K562 (cell line): ENCODE measurements around the gene PTCRA. TPM values are rescaled to one million over a fixed set of nuclear protein-coding genes. Genes with fewer than 3 reads are reported as not detected.
A peak's percentile ranks its signal among the peaks of the same experiment; 100 is the strongest.

Experiments
- ATAC-seq: fragments of 200-7000 bp; cut with Tn5 transposase; 3 replicates; pipeline ENCODE4 v1.9.1; 2020; ENCODE audit warnings: moderate library complexity
- BruUV-seq: library from RNA; stranded (reverse); fragments of 400-500 nt; replicated peaks from 2 replicates; lab custom pipeline; 2021; lab: Mats Ljungman, UMichigan
- CTCF ChIA-PET: fragments of 300-600 bp; formaldehyde crosslinking; extraction: SDS; loops from one replicate; lab custom pipeline; 2021; ENCODE audit warnings: low intra/inter-chr PET ratio; lab: Yijun Ruan, JAX
- POLR2A ChIA-PET: fragments of 300-600, 350-650 bp; sonication (Branson Sonifier 250); formaldehyde crosslinking; extraction: SDS; loops from one replicate; lab custom pipeline; 2021; ENCODE audit warnings: antibody characterized with exemption, inconsistent platforms; lab: Yijun Ruan, JAX
- DNase-seq, 4 experiments: peaks; one replicate each; pipeline versions ENCODE4 v3.0.0 to v3.0.0-alpha.2; 2011 to 2018; ENCODE audit warnings: low spot score in 3 of 4, mixed read lengths in 3 of 4; ENCODE audit errors: extremely low read depth in 1 of 4
- FAIRE-seq: peaks from 2 replicates; lab custom pipeline; 2011; peaks lifted over from hg19 to GRCh38; lab: Jason Lieb, UNC
- H2AFZ ChIP-seq: 2 replicates; pipeline ENCODE4 v1.6.0; 2011; ENCODE audit warnings: low read depth, low read length, control low read depth, inconsistent platforms
- H3K27ac ChIP-seq: fragments of 200-600 bp; 3 replicates; pipeline ENCODE4 v1.8.0; 2011; ENCODE audit warnings: low read depth, mild to moderate bottlenecking, control low read depth, inconsistent platforms, low read length, moderate library complexity, mixed read lengths; ENCODE audit errors: extremely low read depth
- H3K27me3 ChIP-seq, 2 experiments: fragments of 300-600 bp in 1 of 2; 2 replicates in 1 of 2; 3 replicates in 1 of 2; pipeline versions ENCODE4 v1.6.0 to v1.8.0; 2011; ENCODE audit warnings: inconsistent platforms in 2 of 2, low read length in 2 of 2, mild to moderate bottlenecking in 1 of 2, mixed read lengths in 1 of 2, moderate library complexity in 1 of 2; ENCODE audit not compliant: control insufficient read depth in 2 of 2, insufficient read depth in 2 of 2
- H3K36me3 ChIP-seq: fragments of 300-600 bp; 3 replicates; pipeline ENCODE4 v1.8.0; 2011; ENCODE audit warnings: mild to moderate bottlenecking, low read length, inconsistent platforms; ENCODE audit not compliant: control insufficient read depth, insufficient read depth
- H3K4me1 ChIP-seq, 2 experiments: fragments of 200-600 bp in 1 of 2; replicated peaks in 1 of 2; 2 replicates in 1 of 2; 3 replicates in 1 of 2; pipeline versions ENCODE4 v1.5.1 to v1.8.0; 2011; ENCODE audit warnings: inconsistent platforms in 2 of 2, low read length in 2 of 2, mild to moderate bottlenecking in 1 of 2, mixed read lengths in 1 of 2, moderate library complexity in 1 of 2; ENCODE audit not compliant: control insufficient read depth in 2 of 2, insufficient read depth in 2 of 2
- H3K4me2 ChIP-seq: 2 replicates; pipeline ENCODE4 v1.6.1; 2011; ENCODE audit warnings: low read length, control low read depth, inconsistent platforms, mixed read lengths; ENCODE audit not compliant: insufficient read depth
- H3K4me3 ChIP-seq: fragments of 200-600 bp; sonication (generic), shearing (Covaris generic); 2 replicates; pipeline ENCODE4 v1.5.1; 2016; ENCODE audit warnings: control low read depth, inconsistent platforms
- H3K79me2 ChIP-seq: fragments of 200-600 bp; 3 replicates; pipeline ENCODE4 v1.8.0; 2011; ENCODE audit warnings: low read length, inconsistent platforms; ENCODE audit not compliant: control insufficient read depth, insufficient read depth
- H3K9ac ChIP-seq, 2 experiments: 2 replicates each; pipeline versions ENCODE4 v1.6.0 to v1.6.1; 2011; ENCODE audit warnings: low read depth in 2 of 2, low read length in 2 of 2, control low read depth in 1 of 2, inconsistent platforms in 1 of 2, mild to moderate bottlenecking in 1 of 2, mixed read lengths in 1 of 2; ENCODE audit not compliant: insufficient read depth in 1 of 2
- H3K9me1 ChIP-seq: one replicate; pipeline ENCODE4 v1.6.0; 2011; ENCODE audit warnings: inconsistent platforms, mild to moderate bottlenecking, low read length, moderate library complexity; ENCODE audit not compliant: control insufficient read depth, insufficient read depth
- H3K9me3 ChIP-seq: replicated peaks from 2 replicates; pipeline ENCODE4 v1.5.1; 2011; ENCODE audit warnings: low read depth, low read length, inconsistent platforms; ENCODE audit not compliant: control insufficient read depth, insufficient read depth
- H4K20me1 ChIP-seq: replicated peaks from 2 replicates; pipeline ENCODE4 v1.6.1; 2011; ENCODE audit warnings: low read length, inconsistent platforms, mixed read lengths; ENCODE audit not compliant: control insufficient read depth, insufficient read depth
- CREB1 ChIP-seq, 2 experiments: sonication (generic) in 1 of 2; formaldehyde crosslinking in 1 of 2; IDR thresholded peaks; 2 replicates each; pipeline versions ENCODE4 v1.6.1 to v1.8.0; 2012 to 2022; ENCODE audit warnings: inconsistent platforms in 1 of 2, mild to moderate bottlenecking in 1 of 2, missing genetic modification reagents in 1 of 2, moderate library complexity in 1 of 2
- MAFF ChIP-seq: IDR thresholded peaks from 2 replicates; pipeline ENCODE4 v1.6.1; 2012; ENCODE audit warnings: low read length, improper control_type of control experiment
- MEF2D ChIP-seq: conservative IDR thresholded peaks from 2 replicates; pipeline ENCODE4 v1.6.1; 2016; ENCODE audit warnings: low read depth, missing genetic modification characterization, missing compliant biosample characterization
- RBM22 ChIP-seq: fragments of 200-400 bp; formaldehyde crosslinking; IDR thresholded peaks from 2 replicates; pipeline ENCODE4 v1.6.1; 2018; ENCODE audit warnings: low read length, low read depth; ENCODE audit not compliant: poor library complexity, severe bottlenecking
- RBM25 ChIP-seq: fragments of 200-400 bp; formaldehyde crosslinking; IDR thresholded peaks from 2 replicates; pipeline ENCODE4 v1.6.1; 2018; ENCODE audit warnings: low read length, low read depth, moderate library complexity; ENCODE audit not compliant: severe bottlenecking
- SMC3 ChIP-seq: conservative IDR thresholded peaks from 2 replicates; pipeline ENCODE4 v1.6.1; 2011; ENCODE audit warnings: low read depth, low read length, improper control_type of control experiment; ENCODE audit not compliant: insufficient read depth
- SPI1 ChIP-seq: IDR thresholded peaks from 2 replicates; pipeline ENCODE4 v1.6.1; 2011; ENCODE audit warnings: low read depth, low read length, control low read depth, borderline replicate concordance
- TCF3 ChIP-seq: sonication (generic); formaldehyde crosslinking; IDR thresholded peaks from 2 replicates; pipeline ENCODE4 v1.4.0; 2020; ENCODE audit warnings: mild to moderate bottlenecking, missing genetic modification reagents
- ZNF316 ChIP-seq: fragments of 450-650 bp; IDR thresholded peaks from 2 replicates; pipeline ENCODE4 v1.6.1; 2016
- WGBS: fragments of 100-300 bp; shearing (Covaris generic); methylation state at CpG from one replicate; pipeline ENCODE4 v1.1.6; 2016; ENCODE audit warnings: low coverage, mixed read lengths; ENCODE audit not compliant: insufficient coverage; ENCODE audit errors: missing lambda C conversion rate; 5-methylcytosine and 5-hydroxymethylcytosine counted together
- in situ Hi-C: fragments of 300-500 bp; cut with MboI; formaldehyde crosslinking; loops from 4 replicates; pipeline ENCODE4 v1.15.0; 2018; ENCODE audit warnings: inconsistent platforms, mixed read lengths
- intact Hi-C: fragments of 100-400 bp; cut with micrococcal nuclease; formaldehyde crosslinking; loops from 2 replicates; pipeline ENCODE4 v1.14.2; 2022
- polyA plus RNA-seq, 8 experiments: library from polyadenylated mRNA; depleted of rRNA in 4 of 8; stranded (reverse) in 5 of 8; unstranded in 3 of 8; fragments of >200 nt; fragmentation: Nextera tagmentation in 2 of 8; fragmentation: Illumina TruSeq in 1 of 8; extraction: Ambion mirVana in 2 of 8; extraction: Trizol in 1 of 8; gene quantifications; 2 replicates each; pipeline versions ENCODE4 v1.2.1 to v1.2.3, GENCODE V29; 2011 to 2014; ENCODE audit warnings: inconsistent platforms in 1 of 8, missing spikeins in 1 of 8
- total RNA-seq, 7 experiments: library from RNA; depleted of rRNA in 6 of 7; stranded (reverse); fragments of >200 nt in 6 of 7; fragmentation: Illumina TruSeq in 2 of 7; extraction: Trizol in 2 of 7; gene quantifications; 2 replicates each; pipeline versions ENCODE4 v1.2.1 to v1.2.3, GENCODE V29; 2011 to 2021; ENCODE audit warnings: low replicate concordance in 1 of 7
- TF ChIP-seq, protein P1 (sequence below): IDR thresholded peaks from 3 replicates; pipeline ENCODE4 v1.6.1; 2011; ENCODE audit warnings: borderline replicate concordance, mild to moderate bottlenecking; ENCODE audit not compliant: insufficient read length, insufficient read depth
- TF ChIP-seq, protein P2 (sequence below): fragments of 450-650 bp; formaldehyde crosslinking; IDR thresholded peaks from 2 replicates; pipeline ENCODE4 v1.4.0; 2020; ENCODE audit warnings: mild to moderate bottlenecking, moderate library complexity
- TF ChIP-seq, protein P3 (sequence below): fragments of 450-650 bp; IDR thresholded peaks from 2 replicates; pipeline ENCODE4 v1.7.0; 2016; ENCODE audit warnings: borderline replicate concordance
- TF ChIP-seq, protein P4 (sequence below): sonication (generic); formaldehyde crosslinking; IDR thresholded peaks from 2 replicates; pipeline ENCODE4 v1.8.0; 2022; ENCODE audit warnings: mild to moderate bottlenecking, missing genetic modification reagents, borderline replicate concordance

PTCRA gene
- total and polyA plus RNA-seq, 9 of the 15 experiments (the other 6 are each of a cell fraction or from before 2014, with no cell fraction given): 0.21 TPM; not detected in 8

DNA sequence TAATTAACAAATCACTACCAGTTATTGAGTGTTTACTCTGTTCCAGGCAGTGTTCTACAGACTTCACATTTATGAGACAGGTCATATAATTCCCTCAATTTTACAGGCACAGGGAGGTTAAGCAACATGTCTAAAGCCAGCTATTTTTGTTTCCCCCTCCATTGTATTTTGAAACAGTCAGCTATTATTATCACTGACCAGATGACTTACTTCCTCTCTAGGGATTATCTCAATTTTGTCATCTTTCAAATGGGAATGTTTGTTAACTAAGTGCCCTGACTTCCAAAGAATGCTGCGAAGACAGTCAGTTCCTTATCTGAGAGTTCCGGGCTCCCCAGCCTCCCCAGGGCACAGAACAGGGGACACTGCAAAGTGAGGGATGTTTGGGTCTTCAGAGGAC, 7.8 kb downstream of the PTCRA start:
- Histone ChIP-seq H3K27me3 (no peaks in the 10 kb centered on the region), H3K36me3 (no peaks in the 10 kb centered on the region), H3K27ac (no peak overlapping the region), H4K20me1 (no peaks in the 10 kb centered on the region), H3K9me1 (no peaks in the 10 kb centered on the region), H3K4me2 (peak overlapping the region; percentile 22; the same call in 1 of the 2 replicates), H3K79me2 (no peaks in the 10 kb centered on the region), H3K9me3 (no peaks in the 10 kb centered on the region), H3K4me1 (peaks cover 16 to 19% of the 10 kb centered on the region in 2 experiments; a peak in 4 of 5 replicates), H2AFZ (peak overlapping the region; percentile 47), H3K9ac (peak overlapping the region; percentile 3 to 81; a peak in 2 of 4 replicates), H3K4me3 (no peak overlapping the region)
- intact Hi-C loops (no loop called here), in situ Hi-C loops (no loop called here)
- ChIA-PET POLR2A (interaction anchor here (0.6 kb wide), 1 partner anchor 43 kb away, joined by 3 read pairs; no protein-coding TSS in a partner anchor), CTCF (no interaction called here)
- peak; percentile 44 for FAIRE-seq
- peak in 2 of 4 experiments; percentile 48 to 49 for DNase-seq
- peak; percentile 14; the same call in 1 of the 3 replicates for ATAC-seq
- WGBS: 3% methylated on average over 2 of the region's 2 CpGs
- no TSS peak for BruUV-seq
- TF ChIP-seq, protein P1, sequence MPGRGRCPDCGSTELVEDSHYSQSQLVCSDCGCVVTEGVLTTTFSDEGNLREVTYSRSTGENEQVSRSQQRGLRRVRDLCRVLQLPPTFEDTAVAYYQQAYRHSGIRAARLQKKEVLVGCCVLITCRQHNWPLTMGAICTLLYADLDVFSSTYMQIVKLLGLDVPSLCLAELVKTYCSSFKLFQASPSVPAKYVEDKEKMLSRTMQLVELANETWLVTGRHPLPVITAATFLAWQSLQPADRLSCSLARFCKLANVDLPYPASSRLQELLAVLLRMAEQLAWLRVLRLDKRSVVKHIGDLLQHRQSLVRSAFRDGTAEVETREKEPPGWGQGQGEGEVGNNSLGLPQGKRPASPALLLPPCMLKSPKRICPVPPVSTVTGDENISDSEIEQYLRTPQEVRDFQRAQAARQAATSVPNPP: no peak
- peak; percentile 87 for TF ChIP-seq MEF2D
- peak; percentile 74; the same call in 1 of the 2 replicates for TF ChIP-seq SPI1
- peak; percentile 86 for TF ChIP-seq RBM25
- TF ChIP-seq, protein P2, sequence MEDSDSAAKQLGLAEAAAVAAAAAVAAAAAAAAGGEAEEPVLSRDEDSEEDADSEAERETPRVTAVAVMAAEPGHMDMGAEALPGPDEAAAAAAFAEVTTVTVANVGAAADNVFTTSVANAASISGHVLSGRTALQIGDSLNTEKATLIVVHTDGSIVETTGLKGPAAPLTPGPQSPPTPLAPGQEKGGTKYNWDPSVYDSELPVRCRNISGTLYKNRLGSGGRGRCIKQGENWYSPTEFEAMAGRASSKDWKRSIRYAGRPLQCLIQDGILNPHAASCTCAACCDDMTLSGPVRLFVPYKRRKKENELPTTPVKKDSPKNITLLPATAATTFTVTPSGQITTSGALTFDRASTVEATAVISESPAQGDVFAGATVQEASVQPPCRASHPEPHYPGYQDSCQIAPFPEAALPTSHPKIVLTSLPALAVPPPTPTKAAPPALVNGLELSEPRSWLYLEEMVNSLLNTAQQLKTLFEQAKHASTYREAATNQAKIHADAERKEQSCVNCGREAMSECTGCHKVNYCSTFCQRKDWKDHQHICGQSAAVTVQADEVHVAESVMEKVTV: no peak
- TF ChIP-seq ZNF316: peak; percentile 88
- no peak for TF ChIP-seq CREB1 (IDR thresholded peaks at IDR 0.05)
- TF ChIP-seq CREB1 (CRISPR knock-in tag; IDR thresholded peaks at IDR 0.05): no peak
- no peak for TF ChIP-seq RBM22
- TF ChIP-seq, protein P3, sequence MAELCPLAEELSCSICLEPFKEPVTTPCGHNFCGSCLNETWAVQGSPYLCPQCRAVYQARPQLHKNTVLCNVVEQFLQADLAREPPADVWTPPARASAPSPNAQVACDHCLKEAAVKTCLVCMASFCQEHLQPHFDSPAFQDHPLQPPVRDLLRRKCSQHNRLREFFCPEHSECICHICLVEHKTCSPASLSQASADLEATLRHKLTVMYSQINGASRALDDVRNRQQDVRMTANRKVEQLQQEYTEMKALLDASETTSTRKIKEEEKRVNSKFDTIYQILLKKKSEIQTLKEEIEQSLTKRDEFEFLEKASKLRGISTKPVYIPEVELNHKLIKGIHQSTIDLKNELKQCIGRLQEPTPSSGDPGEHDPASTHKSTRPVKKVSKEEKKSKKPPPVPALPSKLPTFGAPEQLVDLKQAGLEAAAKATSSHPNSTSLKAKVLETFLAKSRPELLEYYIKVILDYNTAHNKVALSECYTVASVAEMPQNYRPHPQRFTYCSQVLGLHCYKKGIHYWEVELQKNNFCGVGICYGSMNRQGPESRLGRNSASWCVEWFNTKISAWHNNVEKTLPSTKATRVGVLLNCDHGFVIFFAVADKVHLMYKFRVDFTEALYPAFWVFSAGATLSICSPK: no peak
- TF ChIP-seq TCF3: peak; percentile 37; the same call in 1 of the 2 replicates
- TF ChIP-seq, protein P4, sequence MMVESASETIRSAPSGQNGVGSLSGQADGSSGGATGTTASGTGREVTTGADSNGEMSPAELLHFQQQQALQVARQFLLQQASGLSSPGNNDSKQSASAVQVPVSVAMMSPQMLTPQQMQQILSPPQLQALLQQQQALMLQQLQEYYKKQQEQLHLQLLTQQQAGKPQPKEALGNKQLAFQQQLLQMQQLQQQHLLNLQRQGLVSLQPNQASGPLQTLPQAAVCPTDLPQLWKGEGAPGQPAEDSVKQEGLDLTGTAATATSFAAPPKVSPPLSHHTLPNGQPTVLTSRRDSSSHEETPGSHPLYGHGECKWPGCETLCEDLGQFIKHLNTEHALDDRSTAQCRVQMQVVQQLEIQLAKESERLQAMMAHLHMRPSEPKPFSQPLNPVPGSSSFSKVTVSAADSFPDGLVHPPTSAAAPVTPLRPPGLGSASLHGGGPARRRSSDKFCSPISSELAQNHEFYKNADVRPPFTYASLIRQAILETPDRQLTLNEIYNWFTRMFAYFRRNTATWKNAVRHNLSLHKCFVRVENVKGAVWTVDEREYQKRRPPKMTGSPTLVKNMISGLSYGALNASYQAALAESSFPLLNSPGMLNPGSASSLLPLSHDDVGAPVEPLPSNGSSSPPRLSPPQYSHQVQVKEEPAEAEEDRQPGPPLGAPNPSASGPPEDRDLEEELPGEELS: no peak
- TF ChIP-seq SMC3: no peak
- TF ChIP-seq MAFF: peak; percentile 39; the same call in 1 of the 2 replicates
